Activated CD4-positive, alpha-beta T cell treated with anti-CD3 and anti-CD28 coated beads for 36 hours (primary cell): ENCODE results near the gene TSC22D1. TPM values are rescaled to one million over a fixed set of nuclear protein-coding genes. Genes with fewer than 3 reads are reported as not detected.
A peak's percentile ranks its signal among the peaks of the same experiment; 100 is the strongest.

Experiments used
- ATAC-seq: fragments of 200-7000 bp; cut with Tn5 transposase; one replicate; pipeline ENCODE4 v1.10.0; 2021; ENCODE audit warnings: mild to moderate bottlenecking, moderate library complexity
- CTCF ChIA-PET: fragments of 350-600 bp; sonication (Branson Sonifier 250); formaldehyde crosslinking; loops from one replicate; lab custom pipeline; 2021; ENCODE audit warnings: antibody characterized with exemption; lab: Charles Lee
- POLR2A ChIA-PET: fragments of 350-600 bp; sonication (Branson Sonifier 250); formaldehyde crosslinking; loops from one replicate; lab custom pipeline; 2021; ENCODE audit warnings: antibody characterized with exemption, inconsistent platforms; lab: Charles Lee
- DNase-seq: peaks from one replicate; pipeline ENCODE4 v3.0.0-alpha.2; 2020
- H3K27ac Mint-ChIP-seq: one replicate; pipeline ENCODE4 v1.8.0; 2021; ENCODE audit warnings: mixed read lengths
- H3K27me3 Mint-ChIP-seq: one replicate; pipeline ENCODE4 v1.8.0; 2021; ENCODE audit warnings: mixed read lengths
- H3K36me3 Mint-ChIP-seq: one replicate; pipeline ENCODE4 v1.8.0; 2021; ENCODE audit warnings: low read depth, mixed read lengths
- H3K4me1 Mint-ChIP-seq: one replicate; pipeline ENCODE4 v1.8.0; 2021; ENCODE audit warnings: mixed read lengths
- H3K4me3 Mint-ChIP-seq: one replicate; pipeline ENCODE4 v1.8.0; 2021; ENCODE audit warnings: mild to moderate bottlenecking, moderate library complexity, mixed read lengths
- H3K9me3 Mint-ChIP-seq: one replicate; pipeline ENCODE4 v1.8.0; 2021; ENCODE audit warnings: low read depth, mixed read lengths
- intact Hi-C, 2 experiments: fragments of 100-400 bp; cut with DNase I in 1 of 2; cut with micrococcal nuclease in 1 of 2; formaldehyde crosslinking; loops; one replicate each; pipeline versions ENCODE4 v1.14.2 to v1.15.1; 2022 to 2024; cut with DNase I, micrococcal nuclease
- total RNA-seq, 2 experiments: library from RNA; stranded (reverse); gene quantifications; one replicate each; pipeline ENCODE4 v1.2.3, GENCODE V29; 2021

Gene TSC22D1
- total RNA-seq, 2 experiments from 2014 or later: 6.5 to 6.7 TPM

DNA sequence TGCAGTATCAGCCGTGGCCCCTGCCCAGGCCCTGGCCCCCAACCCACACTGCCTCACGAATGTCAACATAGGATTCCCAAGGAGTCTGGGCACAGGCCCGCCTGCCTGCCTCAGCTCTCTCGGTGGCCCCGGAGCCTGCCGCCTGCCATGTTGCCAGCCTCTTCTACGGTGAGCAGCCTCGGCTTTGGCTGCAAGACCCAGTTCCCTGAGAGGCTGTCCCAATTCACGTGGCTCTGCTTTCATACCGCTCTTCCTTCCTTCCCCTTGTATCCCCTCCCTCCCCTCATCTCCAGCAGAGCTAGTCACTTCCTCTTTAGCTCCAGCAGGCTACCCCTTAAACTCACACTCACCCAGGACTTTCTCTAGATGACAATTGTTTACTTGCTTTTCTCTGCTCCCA is 159.8 kb downstream of the TSC22D1 start:
- peaks cover 6% of the 10 kb centered on the region for H3K4me1 Mint-ChIP-seq
- H3K27ac Mint-ChIP-seq: no peak overlapping the region
- intact Hi-C loops: no loop called here
- POLR2A ChIA-PET: no interaction called here
- DNase-seq (no peak), ATAC-seq (no peak)
- no peaks in the 10 kb centered on the region for H3K36me3 Mint-ChIP-seq
- H3K9me3 Mint-ChIP-seq: no peaks in the 10 kb centered on the region
- no peak overlapping the region for H3K4me3 Mint-ChIP-seq
- CTCF ChIA-PET: no interaction called here
- H3K27me3 Mint-ChIP-seq: peaks cover 2% of the 10 kb centered on the region

DNA sequence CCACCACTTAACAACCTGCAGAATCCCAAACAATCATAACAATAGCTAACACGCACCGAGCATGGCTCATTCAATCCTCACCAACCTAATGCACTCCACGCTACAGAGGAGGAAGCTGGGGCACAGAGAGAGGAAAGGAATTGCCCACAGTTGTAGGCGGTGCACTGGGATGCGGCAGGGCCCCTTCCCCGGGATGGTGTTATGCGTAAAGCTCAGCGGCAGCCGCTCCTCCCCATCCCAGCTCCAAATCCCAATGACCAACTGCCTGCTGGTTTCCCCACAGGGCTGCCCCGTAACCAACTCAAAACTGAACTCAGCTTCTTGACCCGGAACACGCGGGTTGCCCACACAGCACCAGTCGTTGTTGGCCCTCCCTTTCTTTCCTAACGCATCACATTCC is 160.3 kb downstream of the TSC22D1 start:
- no peaks in the 10 kb centered on the region for H3K9me3 Mint-ChIP-seq
- no peaks in the 10 kb centered on the region for H3K36me3 Mint-ChIP-seq
- peaks cover 6% of the 10 kb centered on the region for H3K4me1 Mint-ChIP-seq
- DNase-seq (no peak), ATAC-seq (no peak)
- H3K27me3 Mint-ChIP-seq: peaks cover 2% of the 10 kb centered on the region
- H3K4me3 Mint-ChIP-seq: no peak overlapping the region
- ChIA-PET CTCF (interaction anchor here (0.8 kb wide), 1 partner anchor 58 kb away, joined by 3 read pairs; no protein-coding TSS in a partner anchor), POLR2A (no interaction called here)
- no peak overlapping the region for H3K27ac Mint-ChIP-seq
- intact Hi-C loops: no loop called here

DNA sequence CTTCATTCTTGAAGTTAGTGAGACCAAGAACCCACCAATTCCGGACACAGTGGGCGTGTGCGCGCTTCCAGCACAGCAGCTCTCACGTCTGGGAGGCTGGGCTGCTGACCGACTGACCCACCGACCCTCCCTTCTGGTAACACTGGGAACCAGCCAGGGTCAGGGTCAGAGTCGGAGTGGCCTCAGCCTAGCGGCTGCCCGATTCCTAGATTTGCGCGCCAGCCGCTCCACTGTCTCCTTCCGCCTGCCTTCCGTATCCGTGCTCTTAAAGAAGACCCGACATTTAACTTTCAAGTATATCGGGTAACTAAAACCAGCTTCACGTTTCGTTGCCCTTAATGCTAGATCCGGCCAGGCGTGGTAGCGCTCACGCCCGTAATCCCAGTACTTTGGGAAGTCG is 161.4 kb downstream of the TSC22D1 start:
- Mint-ChIP-seq H3K4me1 (peaks cover 6% of the 10 kb centered on the region), H3K27me3 (peaks cover 2% of the 10 kb centered on the region), H3K27ac (no peak overlapping the region), H3K36me3 (no peaks in the 10 kb centered on the region), H3K9me3 (no peaks in the 10 kb centered on the region), H3K4me3 (no peak overlapping the region)
- intact Hi-C loops: no loop called here
- ATAC-seq (no peak), DNase-seq (no peak)
- ChIA-PET POLR2A (no interaction called here), CTCF (no interaction called here)

DNA sequence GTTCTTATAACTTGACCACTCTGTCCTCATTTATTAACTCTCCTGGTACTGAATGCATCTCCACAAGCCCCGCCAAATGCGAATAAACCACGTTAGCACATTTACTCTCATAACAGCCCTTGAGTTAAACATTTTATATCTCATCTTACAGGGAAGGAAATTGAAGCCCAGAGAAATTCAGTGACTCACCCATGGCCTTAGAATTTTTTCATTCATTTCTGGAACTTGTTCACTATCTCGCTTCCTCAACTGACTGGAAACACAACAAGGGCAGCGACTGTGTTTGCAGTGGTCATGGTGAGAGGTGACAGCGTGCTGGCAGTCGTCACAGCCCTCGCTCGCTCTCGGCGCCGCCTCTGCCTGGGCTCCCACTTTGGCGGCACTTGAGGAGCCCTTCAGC is 163.0 kb downstream of the TSC22D1 start:
- intact Hi-C loops: no loop called here
- ATAC-seq: no peak
- POLR2A ChIA-PET: no interaction called here
- Mint-ChIP-seq H3K9me3 (no peaks in the 10 kb centered on the region), H3K4me3 (no peak overlapping the region), H3K4me1 (peaks cover 6% of the 10 kb centered on the region), H3K27me3 (peaks cover 2% of the 10 kb centered on the region), H3K36me3 (no peaks in the 10 kb centered on the region), H3K27ac (no peak overlapping the region)
- CTCF ChIA-PET: interaction anchor here (0.6 kb wide), 1 partner anchor 1077 kb away, joined by 3 read pairs; no protein-coding TSS in a partner anchor
- no peak for DNase-seq

DNA sequence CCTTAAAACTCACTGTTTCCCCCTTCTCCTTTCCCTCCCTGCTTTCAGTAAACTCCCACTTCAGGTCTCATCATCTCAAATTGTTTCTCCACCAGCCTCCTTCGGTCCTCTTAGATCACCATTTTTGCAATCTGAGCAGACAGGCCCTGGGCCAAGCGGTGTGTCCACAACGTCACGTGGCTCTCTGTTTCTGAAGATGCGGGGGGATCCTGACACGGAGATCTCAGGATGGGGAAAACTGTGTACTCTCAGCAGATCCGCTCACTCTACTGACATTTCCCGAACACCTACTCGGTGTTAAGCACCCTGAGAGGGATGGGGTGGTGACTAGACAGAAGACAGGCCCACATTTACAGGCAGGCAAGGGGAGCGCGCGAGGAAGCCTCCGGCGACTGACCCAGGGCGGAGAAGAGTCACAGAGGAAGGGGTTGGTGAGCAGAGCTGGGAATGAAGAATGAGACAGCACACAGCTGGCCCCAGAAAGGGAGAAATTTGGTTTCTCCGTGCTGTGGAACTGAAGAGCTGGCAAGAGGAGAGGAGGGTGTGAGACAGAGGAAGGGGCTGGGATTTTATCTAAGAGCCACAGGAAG is 163.7 kb downstream of the TSC22D1 start:
- Mint-ChIP-seq H3K27ac (no peak overlapping the region), H3K27me3 (peaks cover under 1% of the 10 kb centered on the region), H3K9me3 (no peaks in the 10 kb centered on the region), H3K4me1 (peaks cover 6% of the 10 kb centered on the region), H3K36me3 (no peaks in the 10 kb centered on the region), H3K4me3 (no peak overlapping the region)
- ChIA-PET CTCF (interaction anchor here (0.6 kb wide), 1 partner anchor 1078 kb away, joined by 3 read pairs; no protein-coding TSS in a partner anchor), POLR2A (no interaction called here)
- DNase-seq (no peak), ATAC-seq (no peak)
- intact Hi-C loops: no loop called here

DNA sequence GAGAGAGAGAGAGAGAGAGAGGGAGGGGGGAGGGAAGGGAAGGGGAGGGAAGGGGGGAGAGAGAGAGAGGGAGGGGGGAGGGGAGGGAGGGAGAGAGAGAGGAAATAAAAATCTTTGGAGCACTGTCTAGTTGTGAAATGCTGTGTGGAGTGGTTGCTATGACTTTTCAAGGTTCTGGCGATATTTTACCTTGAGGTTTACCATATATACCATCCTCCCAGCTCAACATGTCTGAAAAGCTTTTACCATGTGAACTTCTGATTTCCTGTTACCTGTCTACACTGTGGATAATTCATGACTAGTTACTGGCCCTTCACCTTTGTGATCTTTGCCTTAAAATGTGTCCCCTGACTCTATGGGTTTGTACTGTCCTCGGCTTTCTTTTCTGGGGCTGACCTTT is 164.3 kb downstream of the TSC22D1 start:
- CTCF ChIA-PET: no interaction called here
- H3K36me3 Mint-ChIP-seq: no peaks in the 10 kb centered on the region
- no peaks in the 10 kb centered on the region for H3K9me3 Mint-ChIP-seq
- peaks cover 6% of the 10 kb centered on the region for H3K4me1 Mint-ChIP-seq
- no peak overlapping the region for H3K27ac Mint-ChIP-seq
- no peaks in the 10 kb centered on the region for H3K27me3 Mint-ChIP-seq
- no peak overlapping the region for H3K4me3 Mint-ChIP-seq
- no peak for DNase-seq
- no peak for ATAC-seq
- intact Hi-C loops: no loop called here
- POLR2A ChIA-PET: no interaction called here

DNA sequence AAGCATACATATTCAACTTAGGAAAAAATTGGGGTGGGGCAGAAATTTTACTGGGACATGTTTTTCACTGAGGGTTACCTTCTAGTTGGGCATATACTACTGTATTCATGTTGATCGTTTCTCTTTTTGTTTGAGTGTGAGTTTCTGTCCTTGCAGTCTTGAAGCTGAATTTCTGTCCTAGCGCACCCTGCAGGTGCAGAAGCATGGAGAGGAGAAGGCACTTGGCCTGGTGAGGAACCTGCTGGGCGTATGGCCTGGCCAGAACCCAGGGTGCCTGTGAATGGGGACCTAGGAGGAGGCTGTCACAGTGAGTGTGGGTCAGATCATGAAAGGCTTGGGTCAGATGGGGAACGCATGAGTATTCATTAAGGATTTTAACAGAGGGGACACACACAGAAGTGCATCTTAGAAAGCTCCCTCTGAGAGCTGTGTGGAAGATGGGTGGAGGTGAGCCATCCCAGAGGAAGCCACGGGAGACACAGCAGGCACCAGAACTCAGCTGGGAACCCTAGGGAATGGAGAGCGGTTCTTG is 165.7 kb downstream of the TSC22D1 start:
- Mint-ChIP-seq H3K27ac (no peak overlapping the region), H3K36me3 (no peaks in the 10 kb centered on the region), H3K4me1 (peaks cover 6% of the 10 kb centered on the region), H3K27me3 (peaks cover 2% of the 10 kb centered on the region), H3K9me3 (no peaks in the 10 kb centered on the region), H3K4me3 (no peak overlapping the region)
- ChIA-PET CTCF (no interaction called here), POLR2A (no interaction called here)
- ATAC-seq (no peak), DNase-seq (peak; percentile 11)
- intact Hi-C loops: no loop called here

DNA sequence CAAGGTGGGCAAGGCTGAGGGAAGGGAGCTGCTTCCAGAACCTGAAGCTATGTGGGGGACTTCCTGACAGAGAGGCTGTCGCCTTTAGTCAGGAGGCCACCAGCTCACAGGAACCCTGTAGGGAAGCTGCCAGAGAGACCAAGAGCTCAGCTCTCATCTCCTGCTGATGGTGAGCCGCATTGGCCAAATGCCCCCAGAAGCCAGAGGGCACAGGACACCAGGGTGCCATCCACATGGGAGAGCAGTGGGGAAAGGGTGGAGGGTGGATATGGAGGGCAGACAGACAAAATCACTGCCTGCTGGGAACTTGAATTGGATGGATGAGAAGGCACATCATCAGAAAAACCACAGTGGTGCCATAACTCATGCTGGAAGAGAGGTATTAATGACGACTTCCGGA is 166.5 kb downstream of the TSC22D1 start:
- ChIA-PET POLR2A (no interaction called here), CTCF (no interaction called here)
- Mint-ChIP-seq H3K4me3 (no peak overlapping the region), H3K27me3 (peaks cover 5% of the 10 kb centered on the region), H3K36me3 (no peaks in the 10 kb centered on the region), H3K9me3 (no peaks in the 10 kb centered on the region), H3K27ac (no peak overlapping the region), H3K4me1 (peaks cover 6% of the 10 kb centered on the region)
- no peak for ATAC-seq
- no peak for DNase-seq
- intact Hi-C loops: no loop called here

DNA sequence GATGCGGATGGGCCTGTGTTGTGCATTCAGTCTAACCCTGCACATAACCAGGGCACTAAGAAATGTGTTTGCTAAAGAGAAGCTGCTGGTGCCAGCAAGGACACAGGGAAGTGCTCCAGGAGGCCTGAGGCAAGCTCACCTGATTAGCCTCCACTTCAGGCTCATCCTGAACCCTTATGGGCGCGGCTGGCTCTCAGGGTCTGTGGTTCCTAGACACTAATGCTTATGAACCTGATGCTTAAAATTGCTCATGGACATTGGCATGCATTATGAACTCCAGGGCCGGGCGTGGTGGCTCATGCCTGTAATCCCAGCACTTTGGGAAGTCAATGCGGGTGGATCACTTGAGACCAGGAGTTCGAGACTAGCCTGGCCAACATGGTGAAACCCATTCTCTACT is 168.2 kb downstream of the TSC22D1 start:
- DNase-seq (no peak), ATAC-seq (no peak)
- Mint-ChIP-seq H3K4me1 (peaks cover 6% of the 10 kb centered on the region), H3K36me3 (no peaks in the 10 kb centered on the region), H3K27me3 (peaks cover 5% of the 10 kb centered on the region), H3K4me3 (no peak overlapping the region), H3K27ac (no peak overlapping the region), H3K9me3 (no peaks in the 10 kb centered on the region)
- POLR2A ChIA-PET: no interaction called here
- CTCF ChIA-PET: no interaction called here
- intact Hi-C loops: no loop called here

DNA sequence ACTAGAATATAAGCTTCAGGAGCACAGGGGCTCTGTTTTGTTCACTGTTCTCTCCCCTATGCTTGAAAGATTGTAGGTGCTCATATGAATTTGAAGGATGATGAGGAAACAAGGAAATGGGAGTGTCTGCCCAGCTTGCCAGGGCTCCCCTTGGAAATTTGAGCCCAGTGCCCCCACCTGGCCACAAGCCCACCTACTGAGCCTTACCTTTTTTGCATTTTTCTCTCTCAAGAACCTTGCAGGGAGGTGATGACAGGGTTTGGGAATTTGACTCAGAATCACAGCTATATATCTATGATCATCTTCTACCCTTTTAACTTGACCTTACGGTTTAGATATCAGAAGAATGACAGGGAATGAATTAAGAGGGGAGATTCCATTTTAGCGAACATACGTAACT is 168.8 kb downstream of the TSC22D1 start:
- peaks cover 5% of the 10 kb centered on the region for H3K27me3 Mint-ChIP-seq
- ChIA-PET CTCF (no interaction called here), POLR2A (no interaction called here)
- intact Hi-C loops: no loop called here
- no peak overlapping the region for H3K27ac Mint-ChIP-seq
- DNase-seq (no peak), ATAC-seq (no peak)
- peaks cover 5% of the 10 kb centered on the region for H3K4me1 Mint-ChIP-seq
- no peaks in the 10 kb centered on the region for H3K9me3 Mint-ChIP-seq
- H3K4me3 Mint-ChIP-seq: no peak overlapping the region
- no peaks in the 10 kb centered on the region for H3K36me3 Mint-ChIP-seq

DNA sequence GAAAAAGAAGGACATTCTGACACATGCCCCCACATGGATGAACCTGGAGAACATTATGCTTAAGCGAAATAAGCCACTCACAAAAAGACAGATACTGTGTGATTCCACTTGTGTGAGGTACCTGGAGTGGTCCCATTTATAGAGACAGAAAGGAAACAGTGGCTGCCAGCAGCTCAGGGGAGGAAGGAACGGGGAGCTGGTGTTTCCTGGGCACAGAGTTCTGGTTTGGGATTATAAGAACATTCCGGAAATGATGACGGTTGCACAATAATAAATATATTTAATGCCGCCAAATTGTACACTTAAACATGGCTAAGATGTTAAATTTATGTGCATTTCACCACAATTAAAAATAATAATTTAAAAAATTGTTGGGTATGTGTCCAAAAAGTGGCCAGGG is 169.5 kb downstream of the TSC22D1 start:
- ChIA-PET CTCF (interaction anchor here (0.6 kb wide), 1 partner anchor 31 kb away, joined by 4 read pairs; no protein-coding TSS in a partner anchor), POLR2A (no interaction called here)
- intact Hi-C loops: no loop called here
- H3K27me3 Mint-ChIP-seq: peaks cover 5% of the 10 kb centered on the region
- no peak overlapping the region for H3K27ac Mint-ChIP-seq
- no peaks in the 10 kb centered on the region for H3K4me1 Mint-ChIP-seq
- H3K9me3 Mint-ChIP-seq: no peaks in the 10 kb centered on the region
- ATAC-seq (no peak), DNase-seq (no peak)
- no peak overlapping the region for H3K4me3 Mint-ChIP-seq
- no peaks in the 10 kb centered on the region for H3K36me3 Mint-ChIP-seq

DNA sequence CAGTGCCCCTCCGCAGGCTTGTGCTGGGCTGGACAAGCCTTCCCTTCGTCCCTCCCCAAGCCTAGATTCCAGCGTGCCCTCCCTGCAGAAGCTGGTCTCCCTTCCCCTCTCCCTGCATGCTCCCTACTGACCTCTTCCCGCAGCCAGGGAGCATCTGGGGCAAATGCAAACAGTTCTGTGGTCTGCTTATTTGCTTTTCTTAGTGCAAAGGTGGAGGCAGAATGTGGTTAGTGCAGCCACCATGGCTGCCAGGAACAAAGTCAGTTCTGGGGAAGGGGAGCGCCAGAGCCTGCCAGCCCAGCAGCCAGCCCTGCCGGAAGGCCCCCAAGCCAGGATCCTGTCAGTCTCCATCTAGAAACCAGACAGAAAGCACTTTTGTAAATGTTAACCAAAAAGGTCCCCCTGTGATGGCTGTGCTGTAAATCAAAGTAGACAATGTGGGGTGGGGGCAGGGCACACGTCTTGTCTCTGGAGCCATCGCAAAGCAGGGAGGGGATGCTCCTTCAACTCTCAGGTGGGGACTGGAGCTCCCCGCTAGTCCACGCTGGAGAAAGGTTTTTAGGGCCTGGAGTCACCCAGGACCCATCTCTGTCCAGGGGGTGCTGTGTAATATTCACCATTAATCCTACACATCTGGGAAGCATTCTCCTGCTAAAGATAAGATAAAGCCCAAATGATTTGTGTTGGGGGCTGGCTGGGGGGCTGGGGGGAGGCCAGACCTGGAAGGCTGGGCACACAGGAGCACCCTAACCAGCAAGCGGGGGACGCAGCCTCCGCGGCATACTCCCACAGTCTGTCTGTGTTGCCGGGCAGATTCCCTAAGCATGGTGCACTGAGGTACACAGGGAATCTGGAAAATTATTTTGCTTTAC is 171.6 kb downstream of the TSC22D1 start:
- POLR2A ChIA-PET: no interaction called here
- no peak overlapping the region for H3K4me3 Mint-ChIP-seq

More for the DNA sequence above, 171.6 kb downstream of the TSC22D1 start:
- no peaks in the 10 kb centered on the region for H3K36me3 Mint-ChIP-seq
- peaks cover 5% of the 10 kb centered on the region for H3K27me3 Mint-ChIP-seq
- DNase-seq: no peak
- no peak for ATAC-seq
- no peak overlapping the region for H3K27ac Mint-ChIP-seq
- H3K4me1 Mint-ChIP-seq: no peaks in the 10 kb centered on the region
- intact Hi-C loops: no loop called here
- CTCF ChIA-PET: interaction anchor here (0.6 kb wide), 1 partner anchor 56 kb away, joined by 3 read pairs; no protein-coding TSS in a partner anchor
- H3K9me3 Mint-ChIP-seq: no peaks in the 10 kb centered on the region
